GM13977 (cell line): ENCODE measurements around the gene KIAA1958.

Source experiments
- DNase-seq: peaks from one replicate; pipeline ENCODE4 v3.0.0; 2012; ENCODE audit warnings: low spot score
- in situ Hi-C: fragments of 300-500 bp; cut with MboI; formaldehyde crosslinking; loops from one replicate; pipeline ENCODE4 v1.12.0; 2022; ENCODE audit warnings: low sequenced_read_pairs, low pct_unique_long_range_greater_than_20kb, mixed read lengths, inconsistent platforms; ENCODE audit not compliant: unreplicated experiment
- TF ChIP-seq, protein P1 (sequence below): IDR thresholded peaks from 2 replicates; pipeline ENCODE4 v1.5.1; 2012; ENCODE audit warnings: mild to moderate bottlenecking, control low read depth; ENCODE audit not compliant: insufficient read depth; ENCODE audit errors: extremely low read depth, missing control alignments

Gene KIAA1958

DNA sequence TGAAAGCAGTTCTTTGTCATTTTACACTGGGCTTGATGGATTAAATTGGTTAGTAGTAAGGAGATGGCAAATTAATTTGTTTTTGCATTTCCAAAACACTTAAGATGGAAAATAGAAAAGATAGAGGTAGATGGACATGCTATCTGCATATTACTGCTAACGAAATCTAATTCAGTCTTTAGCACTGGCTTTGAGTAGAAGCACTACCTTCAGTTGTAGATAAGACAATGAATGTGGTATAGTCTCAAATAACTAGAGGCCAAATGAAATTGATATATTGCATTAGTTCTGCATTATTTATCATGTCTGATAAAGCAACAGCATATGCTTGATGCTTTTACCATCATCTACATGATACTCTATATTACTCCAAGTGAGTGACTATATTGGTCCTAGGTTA is 33.4 kb downstream of the KIAA1958 start:
- TF ChIP-seq, protein P1, sequence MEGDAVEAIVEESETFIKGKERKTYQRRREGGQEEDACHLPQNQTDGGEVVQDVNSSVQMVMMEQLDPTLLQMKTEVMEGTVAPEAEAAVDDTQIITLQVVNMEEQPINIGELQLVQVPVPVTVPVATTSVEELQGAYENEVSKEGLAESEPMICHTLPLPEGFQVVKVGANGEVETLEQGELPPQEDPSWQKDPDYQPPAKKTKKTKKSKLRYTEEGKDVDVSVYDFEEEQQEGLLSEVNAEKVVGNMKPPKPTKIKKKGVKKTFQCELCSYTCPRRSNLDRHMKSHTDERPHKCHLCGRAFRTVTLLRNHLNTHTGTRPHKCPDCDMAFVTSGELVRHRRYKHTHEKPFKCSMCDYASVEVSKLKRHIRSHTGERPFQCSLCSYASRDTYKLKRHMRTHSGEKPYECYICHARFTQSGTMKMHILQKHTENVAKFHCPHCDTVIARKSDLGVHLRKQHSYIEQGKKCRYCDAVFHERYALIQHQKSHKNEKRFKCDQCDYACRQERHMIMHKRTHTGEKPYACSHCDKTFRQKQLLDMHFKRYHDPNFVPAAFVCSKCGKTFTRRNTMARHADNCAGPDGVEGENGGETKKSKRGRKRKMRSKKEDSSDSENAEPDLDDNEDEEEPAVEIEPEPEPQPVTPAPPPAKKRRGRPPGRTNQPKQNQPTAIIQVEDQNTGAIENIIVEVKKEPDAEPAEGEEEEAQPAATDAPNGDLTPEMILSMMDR: no peak
- in situ Hi-C loops: no loop called here

GRCh38 chr9:112520656-112521055 is 34.0 kb downstream of the KIAA1958 start:
- DNase-seq: no peak
- TF ChIP-seq, protein P1: no peak
- in situ Hi-C loops: no loop called here

More for the DNA sequence above, 33.4 kb downstream of the KIAA1958 start:
- DNase-seq: no peak

GRCh38 chr9:112526973-112527372 is 40.3 kb downstream of the KIAA1958 start:
- in situ Hi-C loops: no loop called here
- no peak for DNase-seq
- TF ChIP-seq, protein P1: no peak

- in situ Hi-C loops: no loop called here
- TF ChIP-seq, protein P1: no peak
Observed at GRCh38 chr9:112527959-112528358, 41.3 kb downstream of the KIAA1958 start.

DNA sequence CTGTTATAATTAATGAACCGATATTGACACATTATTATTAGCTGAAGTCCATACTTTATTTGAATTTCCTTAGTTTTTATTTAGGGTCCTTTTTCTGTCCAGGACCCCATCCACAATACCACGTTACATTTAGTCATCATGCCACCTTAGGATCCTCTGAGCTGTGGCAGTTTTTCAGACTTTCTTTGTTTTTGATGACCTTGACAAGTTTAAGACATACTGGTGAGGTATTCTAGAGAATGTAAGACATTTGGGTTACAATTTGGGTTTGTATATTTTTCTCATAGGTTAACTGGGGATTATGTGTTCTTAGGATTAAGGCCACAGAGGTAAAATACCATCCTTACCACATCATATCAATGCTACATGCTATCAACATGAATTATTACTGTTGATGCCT is 42.7 kb downstream of the KIAA1958 start:
- in situ Hi-C loops: no loop called here
- DNase-seq: no peak
- TF ChIP-seq, protein P1: no peak

More at GRCh38 chr9:112527959-112528358, 41.3 kb downstream of the KIAA1958 start:
- no peak for DNase-seq

DNA sequence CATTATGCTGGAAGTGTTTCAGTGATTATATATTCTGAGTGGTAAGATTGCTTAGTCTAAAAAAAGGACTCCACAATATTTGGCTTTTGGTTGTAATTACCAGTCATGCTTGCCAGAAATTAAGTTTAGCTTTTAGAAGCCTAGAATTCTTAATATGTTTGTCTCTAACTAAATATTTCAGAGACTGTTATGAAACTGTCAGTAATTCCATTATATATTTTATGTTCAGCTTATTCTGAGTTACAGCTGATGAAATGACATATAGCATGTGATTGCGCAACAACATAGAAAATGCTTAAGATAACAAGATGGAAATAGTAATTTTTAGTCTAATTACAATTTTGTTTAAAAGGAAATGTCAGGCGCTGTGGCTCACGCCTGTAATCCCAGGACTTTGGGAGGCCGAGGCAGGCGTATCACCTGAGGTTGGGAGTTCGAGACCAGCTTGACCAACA is 44.2 kb downstream of the KIAA1958 start:
- TF ChIP-seq, protein P1: no peak
- DNase-seq: no peak
- in situ Hi-C loops: no loop called here
